Brain microvascular endothelial cell (primary cell): ENCODE data around the gene CTBP1.
A peak's percentile ranks its signal among the peaks of the same experiment; 100 is the strongest.

Experiments
- DNase-seq: peaks from one replicate; pipeline ENCODE4 v3.0.0-alpha.2; 2020
- H3K27ac ChIP-seq: fragments of 250-450 bp; sonication (Bioruptor Pico); 2 replicates; pipeline ENCODE4 v1.5.1; 2020; ENCODE audit warnings: mild to moderate bottlenecking, moderate library complexity
- H3K27me3 ChIP-seq: fragments of 250-450 bp; sonication (Bioruptor Pico); replicated peaks from 2 replicates; pipeline ENCODE4 v1.5.1; 2020; ENCODE audit warnings: mild to moderate bottlenecking
- H3K36me3 ChIP-seq: fragments of 250-450 bp; sonication (Bioruptor Pico); replicated peaks from 2 replicates; pipeline ENCODE4 v1.5.1; 2020; ENCODE audit warnings: mild to moderate bottlenecking
- H3K4me3 ChIP-seq: 2 replicates; pipeline ENCODE4 v1.5.1; 2011; ENCODE audit warnings: low read depth, mild to moderate bottlenecking, control low read depth, low read length, moderate library complexity
- CTCF ChIP-seq: IDR thresholded peaks from 2 replicates; pipeline ENCODE4 v1.5.1; 2011; ENCODE audit warnings: low read depth, mild to moderate bottlenecking, moderate library complexity, low read length, control low read depth, inconsistent platforms; ENCODE audit errors: missing control alignments
- in situ Hi-C: cut with HindIII; loops from 2 replicates; pipeline ENCODE4 v1.10.0; 2017; ENCODE audit warnings: low sequenced_read_pairs, low pct_ligation_motif_present

CTBP1 gene

GRCh38 chr4:1232661-1233621 is 16.0 kb downstream of the CTBP1 start:
- DNase-seq: peak; percentile 80
- H3K27me3 ChIP-seq: no peaks in the 10 kb centered on the region
- H3K27ac ChIP-seq: peak overlapping the region; percentile 59
- TF ChIP-seq CTCF: no peak
- H3K4me3 ChIP-seq: no peak overlapping the region
- peaks cover 58% of the 10 kb centered on the region for H3K36me3 ChIP-seq
- in situ Hi-C loops: loop anchor here (5.0 kb wide), 1 partner anchor 41 kb away; no protein-coding TSS in a partner anchor

GRCh38 chr4:1231637-1232360 is 17.1 kb downstream of the CTBP1 start:
- Histone ChIP-seq H3K27ac (no peak overlapping the region), H3K27me3 (no peaks in the 10 kb centered on the region), H3K36me3 (peaks cover 61% of the 10 kb centered on the region), H3K4me3 (no peak overlapping the region)
- TF ChIP-seq CTCF: no peak
- in situ Hi-C loops: loop anchor here (5.0 kb wide), 1 partner anchor 39 kb away; no protein-coding TSS in a partner anchor
- DNase-seq: no peak

- no peaks in the 10 kb centered on the region for H3K27me3 ChIP-seq
- in situ Hi-C loops: loop anchor here (5.0 kb wide), 1 partner anchor 39 kb away; no protein-coding TSS in a partner anchor
Measured at GRCh38 chr4:1230971-1231636, 17.8 kb downstream of the CTBP1 start.

GRCh38 chr4:1230316-1230715 is 18.6 kb downstream of the CTBP1 start:
- in situ Hi-C loops: loop anchor here (5.0 kb wide), 1 partner anchor 38 kb away; no protein-coding TSS in a partner anchor
- no peak for TF ChIP-seq CTCF

More at GRCh38 chr4:1230971-1231636, 17.8 kb downstream of the CTBP1 start:
- no peak overlapping the region for H3K27ac ChIP-seq
- no peak for DNase-seq
- no peak overlapping the region for H3K4me3 ChIP-seq
- no peak for TF ChIP-seq CTCF
- peaks cover 61% of the 10 kb centered on the region for H3K36me3 ChIP-seq

GRCh38 chr4:1229117-1229849 is 19.6 kb downstream of the CTBP1 start:
- Histone ChIP-seq H3K27me3 (no peaks in the 10 kb centered on the region), H3K27ac (no peak overlapping the region), H3K36me3 (peaks cover 58% of the 10 kb centered on the region), H3K4me3 (no peak overlapping the region)
- TF ChIP-seq CTCF: no peak
- DNase-seq: no peak
- in situ Hi-C loops: no loop called here

More at GRCh38 chr4:1230316-1230715, 18.6 kb downstream of the CTBP1 start:
- Histone ChIP-seq H3K4me3 (no peak overlapping the region), H3K27me3 (no peaks in the 10 kb centered on the region), H3K27ac (no peak overlapping the region), H3K36me3 (peaks cover 58% of the 10 kb centered on the region)
- DNase-seq: no peak
